HG02884 (cell line): ENCODE results near the gene TTLL10.

ENCODE experiments used
- ATAC-seq: cut with Tn5 transposase; IDR thresholded peaks from one replicate; pipeline ENCODE4 v1.9.1; 2021; ENCODE audit warnings: mild to moderate bottlenecking, moderate library complexity; ENCODE audit not compliant: unreplicated experiment

The TTLL10 gene

GRCh38 chr1:1243807-1244191 lies 70.1 kb downstream of the TTLL10 start:
- ATAC-seq = no peak

DNA sequence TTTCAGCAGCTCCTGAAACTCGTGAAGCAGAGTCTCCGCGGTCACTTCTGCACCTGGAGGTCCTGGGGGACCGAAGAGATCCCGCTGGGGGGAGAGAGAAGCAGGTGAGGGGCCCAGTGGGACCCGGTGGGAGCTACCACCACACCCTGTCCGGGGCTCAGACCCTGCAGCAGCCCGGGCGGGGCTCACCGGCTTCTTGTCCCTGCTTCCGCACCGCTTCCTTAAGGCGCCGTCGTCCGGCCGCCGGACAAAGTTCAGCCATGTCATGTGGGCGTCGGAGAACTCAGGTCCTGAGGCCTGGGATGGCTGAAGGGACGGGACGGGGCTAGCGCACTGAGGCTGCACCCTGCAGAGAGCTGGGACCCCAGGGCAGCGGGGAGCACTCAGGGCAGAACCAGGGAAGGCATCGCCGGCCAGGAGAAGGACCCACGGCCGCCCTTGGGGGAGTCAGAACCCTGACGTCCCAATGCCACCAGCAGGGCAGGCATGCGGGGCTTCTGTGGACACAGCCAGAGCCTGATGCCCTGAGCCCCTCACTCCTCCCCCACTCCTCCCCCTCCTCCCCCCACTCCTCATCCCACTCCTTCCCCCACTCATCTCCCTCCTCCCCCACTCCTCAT lies 70.6 kb downstream of the TTLL10 start:
- ATAC-seq = no peak

GRCh38 chr1:1245178-1245816 lies 71.6 kb downstream of the TTLL10 start:
- no peak for ATAC-seq

DNA sequence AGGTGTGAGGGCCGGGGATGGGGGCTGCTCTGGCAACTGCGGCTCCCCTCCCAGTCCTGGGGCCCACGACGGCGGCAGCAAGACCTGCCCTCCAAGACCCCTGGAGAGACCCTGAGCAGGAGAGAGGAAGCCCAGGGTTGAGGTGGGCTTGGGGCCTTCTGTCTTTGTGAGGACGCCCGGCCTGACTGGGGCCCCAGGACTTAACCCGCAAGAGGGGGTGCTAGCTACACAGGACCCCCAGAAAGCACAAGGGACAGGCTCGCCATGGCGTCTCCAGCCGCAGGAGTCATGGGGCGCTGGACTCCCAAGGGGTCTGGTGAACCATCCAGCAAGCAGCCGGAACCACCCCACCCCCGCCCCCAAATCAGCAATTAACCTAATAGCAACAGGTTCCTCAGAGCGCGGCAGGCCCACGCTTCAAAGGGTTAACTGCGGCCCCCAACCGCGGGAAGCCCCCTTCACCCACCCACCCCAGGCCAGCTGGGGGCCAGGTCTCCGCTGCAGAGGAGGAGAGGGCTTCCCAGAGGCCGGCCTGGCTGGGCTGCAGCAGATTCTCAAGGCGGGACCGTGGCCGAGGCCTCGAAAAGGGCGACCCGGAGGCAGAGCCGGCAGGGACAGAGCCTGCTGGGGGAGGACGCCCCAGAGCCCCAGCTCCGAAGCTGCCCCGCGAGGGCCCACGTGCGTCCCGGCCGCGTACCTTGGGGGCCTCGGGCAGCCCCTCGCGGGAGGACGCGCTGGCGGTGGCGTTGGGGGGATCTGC lies 72.3 kb downstream of the TTLL10 start:
- no peak for ATAC-seq

DNA sequence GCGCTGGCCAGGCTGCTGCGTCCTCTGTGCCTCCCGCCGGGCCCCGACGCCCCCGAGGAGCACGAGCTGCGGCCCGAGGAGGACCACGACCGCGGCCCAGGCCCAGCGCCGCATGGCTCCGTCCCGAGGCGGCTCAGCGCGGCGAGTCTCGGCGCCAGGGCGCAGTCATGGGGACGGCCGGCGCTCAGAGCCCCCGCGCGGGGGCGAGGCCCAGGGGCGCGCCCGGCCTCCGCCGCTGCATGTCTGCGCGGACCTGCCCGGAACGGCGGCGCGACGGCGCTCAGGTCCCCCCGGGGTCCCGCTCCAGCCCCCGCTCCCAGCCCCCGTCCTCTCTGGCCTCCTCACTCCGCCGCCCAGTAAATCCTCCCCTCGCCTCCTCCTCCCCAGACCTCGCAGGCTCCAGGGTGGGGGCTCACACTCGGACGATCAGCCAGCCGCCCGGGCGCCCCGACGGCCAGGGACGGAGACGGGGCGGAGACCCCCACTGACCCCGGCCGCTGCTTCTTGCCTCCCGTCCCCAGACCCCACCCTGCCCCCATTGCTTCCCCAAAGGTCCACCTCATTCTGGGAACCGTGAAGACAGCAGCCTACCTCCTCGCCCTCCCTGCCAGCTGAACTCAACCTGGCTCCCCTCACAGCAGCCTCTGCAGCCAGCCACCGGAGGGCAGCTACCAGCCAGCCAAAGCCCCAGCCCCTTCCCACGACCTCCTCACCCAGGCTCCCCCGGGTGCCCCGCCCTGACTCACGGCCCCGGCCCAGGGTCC lies 73.1 kb downstream of the TTLL10 start, which contains the start of gene C1QTNF12:
TSS of gene C1QTNF12 (minus strand) at position 146 of the 764 bp plus-strand sequence. CDS start at position 114, 32 bp downstream.
- ATAC-seq = no peak

DNA sequence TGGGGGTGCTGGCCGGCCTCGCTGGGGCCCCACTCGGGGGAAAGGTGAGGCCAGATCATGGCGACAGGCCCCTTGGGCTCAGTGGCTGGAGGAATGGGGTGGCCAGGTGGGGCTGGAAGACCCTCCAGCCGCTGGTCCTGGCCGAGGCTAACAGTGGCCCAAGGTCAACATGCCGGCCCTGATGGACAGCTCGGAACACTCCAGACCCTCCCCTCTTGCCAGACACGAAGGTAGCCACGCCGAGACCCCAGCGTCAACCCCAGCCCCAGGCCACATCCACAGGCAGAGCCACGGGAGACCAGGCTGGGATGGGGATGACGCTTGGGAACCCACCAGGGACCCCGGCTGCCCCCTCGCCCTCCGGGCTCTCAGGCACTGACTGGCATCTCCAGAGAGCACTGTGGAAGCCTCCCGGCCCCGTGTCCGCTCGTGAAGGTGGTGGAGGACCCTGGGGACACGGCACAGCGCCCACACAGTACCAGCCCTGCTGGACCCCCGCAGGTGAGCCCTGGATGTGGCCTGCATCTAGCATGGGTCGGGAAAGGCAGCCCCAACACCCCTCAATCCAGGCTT lies 73.7 kb downstream of the TTLL10 start:
- ATAC-seq = no peak
